ACC112 (cell line): Measurements from ENCODE around the gene SORT1.
"Not testable (repeated sequence)": the region's sequence is repeated elsewhere in the genome, so short reads cannot be mapped to it uniquely, and the experiment has no call there.

Source experiments
- H2AFZ ChIP-seq: fragments of 200-600 bp; sonication (generic); one replicate; pipeline ENCODE4 v1.6.0; 2017; ENCODE audit warnings: antibody characterized with exemption, low read length; ENCODE audit not compliant: unreplicated experiment
- H3K27ac ChIP-seq: fragments of 200-600 bp; sonication (generic); 2 replicates; pipeline ENCODE4 v1.5.1; 2014; ENCODE audit warnings: low read depth, mild to moderate bottlenecking, antibody characterized with exemption, low read length, moderate library complexity
- H3K27me3 ChIP-seq: fragments of 200-600 bp; sonication (generic); 2 replicates; pipeline ENCODE4 v1.6.1; 2014; ENCODE audit warnings: mild to moderate bottlenecking, antibody characterized with exemption, low read length, moderate library complexity, mixed read lengths; ENCODE audit not compliant: insufficient read depth
- H3K36me3 ChIP-seq: fragments of 200-600 bp; sonication (generic); 2 replicates; pipeline ENCODE4 v1.6.1; 2016; ENCODE audit warnings: mild to moderate bottlenecking, antibody characterized with exemption, low read length, moderate library complexity, mixed read lengths; ENCODE audit not compliant: insufficient read depth
- H3K4me1 ChIP-seq: fragments of 200-600 bp; sonication (generic); one replicate; pipeline ENCODE4 v1.6.1; 2016; ENCODE audit warnings: low read length, mixed read lengths; ENCODE audit not compliant: insufficient read depth, unreplicated experiment, control insufficient read depth
- H3K4me3 ChIP-seq: fragments of 200-600 bp; sonication (generic); 2 replicates; pipeline ENCODE4 v1.5.1; 2014; ENCODE audit warnings: mild to moderate bottlenecking, low read depth, low read length
- H3K79me2 ChIP-seq: fragments of 200-600 bp; sonication (generic); one replicate; pipeline ENCODE4 v1.6.0; 2016; ENCODE audit warnings: low read length; ENCODE audit not compliant: control insufficient read depth, unreplicated experiment, insufficient read depth

Gene SORT1

DNA sequence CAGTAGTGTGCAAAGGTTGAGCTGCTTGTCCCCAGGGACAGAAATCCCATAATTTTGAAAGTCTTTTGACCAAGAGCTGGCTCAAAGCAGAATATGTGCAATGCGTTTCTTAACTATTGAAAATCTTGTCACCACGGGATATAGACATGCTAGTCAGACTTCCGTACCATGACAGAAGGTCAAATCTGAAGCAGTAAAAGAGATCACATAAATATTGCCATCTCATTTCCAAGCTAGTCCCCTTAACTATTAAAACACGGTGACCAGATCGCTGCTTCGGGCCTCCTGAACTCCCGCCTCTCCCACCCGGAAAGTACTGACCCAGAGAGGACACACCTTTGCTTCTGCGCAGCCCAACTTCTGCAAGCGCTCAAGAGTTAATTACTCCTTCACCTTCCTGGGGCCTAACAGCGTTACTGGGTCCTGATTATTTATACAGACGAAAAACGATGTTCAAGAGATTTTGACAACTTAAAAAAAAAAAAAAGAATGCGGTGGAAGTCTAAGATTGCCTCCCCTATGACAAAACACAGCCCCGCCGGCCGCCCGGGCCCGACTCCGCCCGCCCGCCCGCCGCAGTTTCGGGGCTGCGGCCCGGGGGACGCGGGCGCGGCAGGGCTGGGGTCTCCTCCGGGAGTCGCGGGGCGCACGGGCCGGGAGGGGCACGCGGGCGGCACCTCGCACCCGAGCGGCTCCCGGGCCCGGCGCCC is 692 bp downstream of the SORT1 start:
- H3K27me3 ChIP-seq = no peaks in the 10 kb centered on the region
- no peaks in the 10 kb centered on the region for H3K36me3 ChIP-seq
- peaks cover 3% of the 10 kb centered on the region for H3K79me2 ChIP-seq
- H3K4me3 ChIP-seq = peak overlapping the region; percentile 76
- H3K27ac ChIP-seq = no peak overlapping the region
- H3K4me1 ChIP-seq = peaks cover 30% of the 10 kb centered on the region
- peak overlapping the region; percentile 71 for H2AFZ ChIP-seq

DNA sequence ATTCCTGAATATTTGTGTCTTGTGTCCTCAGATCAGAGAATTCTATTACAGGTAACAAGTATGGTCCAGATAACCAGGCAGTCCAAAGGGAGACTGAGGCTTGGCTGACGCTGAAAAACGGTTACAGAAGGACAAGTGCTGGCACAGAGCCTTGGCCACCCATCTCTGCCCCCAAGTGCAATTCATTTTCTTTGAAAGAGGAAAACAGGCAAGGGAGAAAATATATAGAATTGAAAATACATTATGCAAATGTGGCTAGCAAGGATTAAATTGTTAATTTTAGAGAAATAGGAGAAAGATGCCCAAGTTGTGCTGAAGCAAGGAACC is 1.2 kb downstream of the SORT1 start:
- H3K36me3 ChIP-seq = no peaks in the 10 kb centered on the region
- H3K27ac ChIP-seq = no peak overlapping the region
- no peak overlapping the region for H2AFZ ChIP-seq
- H3K79me2 ChIP-seq = peaks cover 3% of the 10 kb centered on the region
- H3K4me1 ChIP-seq = peaks cover 35% of the 10 kb centered on the region
- no peaks in the 10 kb centered on the region for H3K27me3 ChIP-seq
- peak overlapping the region; percentile 76 for H3K4me3 ChIP-seq

DNA sequence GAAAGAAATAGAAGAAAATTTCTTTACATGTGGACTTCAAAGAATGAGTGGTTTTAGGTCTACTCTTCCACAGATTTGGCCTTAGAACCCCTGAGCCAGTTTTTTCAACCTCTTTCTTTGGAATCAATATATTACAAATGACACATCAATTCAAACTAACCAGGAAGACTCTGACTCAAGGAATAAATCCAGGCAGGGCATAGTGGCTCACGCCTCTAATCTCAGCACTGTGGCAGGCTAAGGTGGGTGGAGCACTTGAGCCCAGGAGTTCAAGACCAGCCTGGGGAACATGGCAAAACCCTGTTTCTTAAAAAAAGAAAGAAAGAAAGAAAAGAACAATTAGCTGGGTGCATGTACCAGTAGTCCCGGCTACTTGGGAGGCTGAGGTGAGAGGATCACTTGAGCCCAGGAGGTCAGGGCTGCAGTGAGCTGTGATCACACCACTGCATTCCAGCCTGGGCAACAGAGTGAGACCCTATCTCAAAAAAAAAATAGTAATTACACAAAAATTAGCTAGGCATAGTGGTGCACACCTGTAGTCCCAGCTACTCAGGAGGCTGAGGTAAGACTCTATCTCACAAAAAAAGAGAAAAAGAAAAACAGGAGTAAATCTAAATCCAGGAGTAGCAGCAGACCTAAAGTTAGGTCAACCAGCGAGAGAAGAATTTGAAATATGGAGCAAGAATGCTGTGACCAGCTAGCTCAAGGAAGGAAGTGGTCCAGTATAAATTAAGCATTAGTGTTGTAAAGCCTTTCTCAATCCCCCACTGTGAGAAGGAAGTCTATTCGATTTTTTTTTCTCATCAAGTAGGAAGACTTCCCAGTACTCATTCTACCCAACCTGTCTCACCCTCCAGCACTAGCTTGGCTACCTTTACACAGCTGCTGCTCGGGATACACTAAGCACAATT is 1.9 kb downstream of the SORT1 start:
- Histone ChIP-seq H3K79me2 (peaks cover 3% of the 10 kb centered on the region), H3K36me3 (no peaks in the 10 kb centered on the region), H3K4me1 (peaks cover 38% of the 10 kb centered on the region), H2AFZ (no peak overlapping the region), H3K4me3 (peak overlapping the region; percentile 13), H3K27ac (no peak overlapping the region), H3K27me3 (no peaks in the 10 kb centered on the region)

DNA sequence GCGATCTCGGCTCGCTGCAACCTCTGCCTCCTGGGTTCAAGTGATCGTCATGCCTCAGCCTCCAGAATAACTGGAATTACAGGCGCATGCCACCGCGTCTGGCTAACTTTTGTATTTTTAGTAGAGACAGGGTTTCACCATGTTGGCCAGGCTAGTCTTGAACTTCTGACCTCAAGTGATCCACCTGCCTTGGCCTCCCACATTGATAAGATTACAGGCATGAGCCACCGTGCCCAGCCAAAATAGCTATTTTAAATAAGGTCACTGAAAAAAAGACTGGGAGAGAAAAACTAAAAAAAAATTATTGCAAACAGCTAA is 2.5 kb downstream of the SORT1 start:
- H3K27me3 ChIP-seq, H3K4me3 ChIP-seq, H3K36me3 ChIP-seq, H3K79me2 ChIP-seq, H2AFZ ChIP-seq, H3K27ac ChIP-seq: not testable (repeated sequence)
- H3K4me1 ChIP-seq = peaks cover 44% of the 10 kb centered on the region

DNA sequence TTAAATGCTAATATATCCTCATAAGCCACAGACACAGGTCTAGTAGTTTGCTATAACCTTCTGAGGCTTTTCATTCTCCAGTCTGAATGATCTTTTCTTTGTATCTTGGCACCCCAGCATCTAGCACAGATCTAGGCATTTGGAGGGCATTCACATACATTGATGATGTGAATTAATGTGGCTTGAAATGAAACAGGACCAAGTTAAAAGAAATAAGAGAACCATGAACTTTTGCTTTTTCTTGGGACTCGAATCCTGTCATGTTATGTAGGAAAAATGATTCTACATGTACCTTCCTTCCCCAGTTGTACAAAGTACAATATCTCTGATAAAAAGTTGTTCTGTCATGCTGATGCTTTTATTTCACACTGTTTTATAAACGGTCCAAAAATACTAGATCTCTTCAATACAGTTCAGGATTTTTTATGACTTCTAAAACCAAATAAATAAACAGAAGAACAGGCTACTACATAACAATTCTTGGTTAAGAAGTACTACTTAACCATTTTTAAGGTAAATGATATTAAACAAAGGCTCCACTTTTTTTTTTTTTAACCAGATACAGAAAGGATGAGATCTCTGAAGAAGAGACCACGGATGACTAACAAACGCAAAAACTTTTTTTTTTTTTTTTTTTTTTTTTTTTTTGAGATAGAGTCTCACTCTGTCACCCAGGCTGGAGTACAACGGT is 3.0 kb downstream of the SORT1 start:
- no peak overlapping the region for H3K27ac ChIP-seq
- H3K36me3 ChIP-seq = no peaks in the 10 kb centered on the region
- H3K79me2 ChIP-seq = peaks cover 3% of the 10 kb centered on the region

DNA sequence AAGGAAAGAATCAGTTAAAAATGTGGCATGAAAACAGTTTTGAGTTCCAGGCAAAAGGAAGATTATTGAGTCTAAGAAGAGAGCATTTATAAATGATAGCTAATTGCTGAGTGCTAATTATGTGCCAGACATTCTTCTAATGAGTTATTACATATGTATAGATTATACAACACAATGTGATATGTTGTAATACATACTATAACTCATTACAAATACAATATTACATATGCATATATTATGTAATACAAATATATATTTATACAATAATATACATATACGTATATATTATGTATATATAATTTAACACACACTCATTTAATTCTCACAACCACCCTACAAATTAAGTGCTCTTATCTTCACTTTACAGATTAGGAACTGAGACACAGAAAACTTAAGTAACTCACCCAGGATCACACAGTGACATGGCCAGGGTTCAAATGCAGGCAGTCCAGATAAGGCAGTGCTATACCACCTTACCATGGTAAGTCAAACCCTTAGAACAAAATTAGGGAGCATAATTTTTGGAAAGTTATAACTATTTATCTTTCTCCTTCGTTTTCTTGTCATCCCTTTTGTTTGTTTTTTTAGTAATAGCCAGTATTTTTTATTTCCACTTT is 4.0 kb downstream of the SORT1 start:
- H3K4me1 ChIP-seq = peaks cover 52% of the 10 kb centered on the region
- no peaks in the 10 kb centered on the region for H3K27me3 ChIP-seq
- 0 out of 2 replicates have a peak overlapping the region, but pooled peaks have one; percentile 42 for H3K4me3 ChIP-seq
- H3K27ac ChIP-seq = peak overlapping the region; percentile 67
- H2AFZ ChIP-seq = peak overlapping the region; percentile 84
- peaks cover 9% of the 10 kb centered on the region for H3K79me2 ChIP-seq
- H3K36me3 ChIP-seq = no peaks in the 10 kb centered on the region

More for the DNA sequence above, 3.0 kb downstream of the SORT1 start:
- Histone ChIP-seq H3K4me1 (peaks cover 48% of the 10 kb centered on the region), H3K4me3 (no peak overlapping the region), H3K27me3 (no peaks in the 10 kb centered on the region), H2AFZ (no peak overlapping the region)

DNA sequence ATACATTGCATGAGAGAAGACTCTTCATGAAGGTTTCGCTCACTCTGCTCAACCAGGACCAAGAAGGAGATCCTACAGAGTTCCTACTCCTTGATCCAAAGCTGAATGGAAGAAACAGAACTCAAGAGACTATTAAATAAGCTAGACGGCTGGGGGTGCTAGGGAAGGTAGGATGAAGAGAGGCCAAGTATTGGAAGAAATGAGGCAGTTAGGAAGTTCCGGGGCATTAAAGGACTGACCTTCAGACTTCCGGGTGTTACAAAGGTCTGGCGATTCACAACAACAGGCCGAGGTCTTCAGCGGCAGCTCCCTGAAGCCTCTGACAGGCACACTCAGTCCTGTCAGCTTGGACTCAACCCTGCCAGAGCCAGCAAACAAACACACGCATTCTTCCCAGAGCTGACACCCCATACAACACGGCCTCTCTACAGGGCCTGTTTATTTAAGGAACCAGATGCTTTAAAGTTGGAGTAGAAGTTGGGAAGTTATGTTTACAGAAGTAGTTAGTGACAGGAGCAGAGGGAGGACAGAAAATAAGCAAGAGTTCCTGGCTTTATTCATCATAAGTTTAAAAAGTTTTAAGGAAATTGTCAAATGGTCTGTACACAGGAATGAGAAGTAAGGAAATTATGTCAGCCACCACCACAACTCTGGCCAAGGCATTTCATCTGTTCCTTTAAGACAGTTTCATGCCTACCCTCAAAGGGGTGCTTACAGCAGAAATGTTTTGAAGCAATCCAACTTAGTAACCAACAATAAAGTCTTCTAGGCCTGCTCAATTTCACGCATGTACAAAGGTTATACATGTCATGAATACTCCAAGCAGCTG is 4.7 kb downstream of the SORT1 start:
- Histone ChIP-seq H3K36me3 (no peaks in the 10 kb centered on the region), H3K27me3 (no peaks in the 10 kb centered on the region), H3K4me1 (peaks cover 48% of the 10 kb centered on the region), H3K79me2 (peaks cover 9% of the 10 kb centered on the region), H3K27ac (peak overlapping the region; percentile 67), H3K4me3 (peak overlapping the region; percentile 42; the same call in 1 of the 2 replicates), H2AFZ (peak overlapping the region; percentile 84)

DNA sequence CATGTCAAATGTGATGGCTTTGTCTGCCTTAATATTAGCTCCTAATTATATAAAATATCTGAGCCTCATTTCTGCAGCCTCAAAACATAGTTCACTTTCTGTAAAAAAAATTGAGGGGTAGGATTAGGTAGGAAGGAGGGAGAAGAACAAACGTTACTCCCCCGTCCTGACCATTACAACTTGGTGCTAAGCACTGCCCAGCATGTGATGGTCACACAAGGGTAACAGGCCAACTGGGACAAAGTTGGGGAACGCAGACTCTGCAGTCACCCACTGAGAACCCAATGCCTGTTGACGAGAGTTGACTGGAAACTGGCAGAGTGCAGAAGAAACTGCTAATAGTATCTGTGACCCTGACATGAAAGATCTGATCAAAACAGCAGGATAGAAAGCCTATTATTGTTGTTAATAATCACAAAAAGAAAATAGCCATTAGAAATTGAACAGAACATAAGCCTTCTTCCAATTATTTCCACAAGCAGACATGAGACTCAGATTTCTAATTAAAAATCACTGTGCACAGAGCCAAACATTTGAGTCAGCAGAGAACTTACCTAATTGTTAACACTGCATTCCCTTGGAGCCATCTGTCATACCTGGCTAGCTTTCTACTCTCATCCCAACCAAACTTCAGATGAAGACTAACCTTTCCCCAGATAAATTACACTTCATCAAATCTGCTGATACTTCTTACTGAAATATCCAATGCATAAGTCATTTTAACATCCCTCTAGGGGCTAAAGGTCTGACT is 5.5 kb downstream of the SORT1 start:
- H3K79me2 ChIP-seq = peaks cover 9% of the 10 kb centered on the region
- H3K36me3 ChIP-seq = no peaks in the 10 kb centered on the region
- H3K4me3 ChIP-seq = peak overlapping the region; percentile 42
- H2AFZ ChIP-seq = peak overlapping the region; percentile 84
- no peaks in the 10 kb centered on the region for H3K27me3 ChIP-seq
- H3K4me1 ChIP-seq = peaks cover 48% of the 10 kb centered on the region
- H3K27ac ChIP-seq = peak overlapping the region; percentile 68

DNA sequence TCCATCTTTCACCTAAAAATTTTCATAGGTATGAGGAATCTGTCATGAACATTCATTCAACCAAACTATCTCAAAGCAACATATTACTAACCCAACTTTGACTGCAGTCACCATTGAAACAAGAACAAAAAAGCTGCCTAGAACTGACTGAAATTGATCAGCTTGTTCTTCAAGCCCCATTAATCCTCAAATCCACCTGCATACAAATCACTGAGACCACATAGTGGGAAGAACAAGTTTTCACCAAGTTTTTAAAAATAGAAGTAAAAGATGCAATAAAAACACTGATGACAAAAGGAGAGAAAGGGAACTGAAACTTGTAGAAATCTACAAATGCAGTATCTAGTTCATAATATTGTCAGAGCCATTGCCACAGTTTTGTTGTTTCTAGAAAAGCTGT is 6.1 kb downstream of the SORT1 start:
- H3K4me1 ChIP-seq = peaks cover 48% of the 10 kb centered on the region
- H3K36me3 ChIP-seq = no peaks in the 10 kb centered on the region
- H3K79me2 ChIP-seq = peaks cover 6% of the 10 kb centered on the region
- H2AFZ ChIP-seq = peak overlapping the region; percentile 4
- H3K27me3 ChIP-seq = no peaks in the 10 kb centered on the region
- H3K4me3 ChIP-seq = peak overlapping the region; percentile 29
- peak overlapping the region; percentile 68 for H3K27ac ChIP-seq
